ENCODE measurements around the gene NEK10. TPM values are rescaled to one million over a fixed set of nuclear protein-coding genes. Genes with fewer than 3 reads are reported as not detected.
"Not testable (repeated sequence)": the region's sequence is repeated elsewhere in the genome, so short reads cannot be mapped to it uniquely, and the experiment has no call there.

The NEK10 gene
- polyA plus RNA-seq, 2 of the 4 experiments (the other 2 are of a cell fraction), result 1.7 to 2.9 TPM

- ChIA-PET POLR2A (no interaction called here), CTCF (no interaction called here)
- H3K27ac ChIP-seq, result no peak overlapping the region
- no peak overlapping the region for H3K4me2 ChIP-seq
- DNase-seq (ENCODE audit: low read depth in 1 of 2, low spot score in 1 of 2) (no peak), FAIRE-seq (no peak), ATAC-seq (no peak)
- no peaks in the 10 kb centered on the region for H3K4me1 ChIP-seq
- 42% methylated on average over 1 of the region's 1 CpG for WGBS (ENCODE audit: missing lambda C conversion rate)
- H3K4me3 ChIP-seq, result no peak overlapping the region
- TF ChIP-seq ZFP36 (IDR thresholded peaks at IDR 0.05; ENCODE audit: borderline replicate concordance, partially characterized antibody), result no peak
- H3K9me3 ChIP-seq, result no peaks in the 10 kb centered on the region
These were observed 28.6 kb downstream of the NEK10 start for GRCh38 chr3:27340534-27340933.

GRCh38 chr3:27335571-27335970, 33.6 kb downstream of the NEK10 start:
- Histone ChIP-seq H3K4me3 (no peak overlapping the region), H3K9me3 (no peaks in the 10 kb centered on the region), H3K27ac (no peak overlapping the region), H3K4me1 (no peaks in the 10 kb centered on the region), H3K4me2 (no peak overlapping the region)
- ATAC-seq (no peak), FAIRE-seq (no peak), DNase-seq (ENCODE audit: low read depth in 1 of 2, low spot score in 1 of 2) (no peak)
- TF ChIP-seq ZNF302 (CRISPR knock-in tag; IDR thresholded peaks at IDR 0.05) (no peak), POLR2AphosphoS2 (conservative IDR thresholded peaks at IDR 0.05; ENCODE audit: low read length) (no peak), CHD4 (IDR thresholded peaks at IDR 0.05; ENCODE audit: borderline replicate concordance) (no peak)
- 19% methylated on average over 1 of the region's 1 CpG for WGBS (ENCODE audit: missing lambda C conversion rate)
- CTCF ChIA-PET, result no interaction called here
- POLR2A ChIA-PET, result no interaction called here

GRCh38 chr3:27333843-27334242, 35.3 kb downstream of the NEK10 start:
- Histone ChIP-seq H3K4me2 (no peak overlapping the region), H3K9me3 (no peaks in the 10 kb centered on the region), H3K4me1 (no peaks in the 10 kb centered on the region), H3K27ac (no peak overlapping the region), H3K4me3 (no peak overlapping the region)
- no peak for FAIRE-seq
- CTCF ChIA-PET, result no interaction called here
- no peak for ATAC-seq
- no peak for TF ChIP-seq HEYL (CRISPR knock-in tag; IDR thresholded peaks at IDR 0.05)
- POLR2A ChIA-PET, result no interaction called here
- DNase-seq (ENCODE audit: low read depth in 1 of 2, low spot score in 1 of 2), result no peak

- POLR2A ChIA-PET; H3K27ac ChIP-seq; H3K4me2 ChIP-seq; H3K4me3 ChIP-seq; ATAC-seq; FAIRE-seq; DNase-seq (ENCODE audit: low read depth in 1 of 2, low spot score in 1 of 2); H3K9me3 ChIP-seq: not testable (repeated sequence)
- peaks cover 30% of the 10 kb centered on the region for H3K4me1 ChIP-seq
- 89% methylated on average over 4 of the region's 4 CpGs for WGBS (ENCODE audit: missing lambda C conversion rate)
- CTCF ChIA-PET, result interaction anchor here (0.7 to 2.2 kb wide), 3 partner anchors 16 to 352 kb away, joined by 3 to 7 read pairs (median 3); no protein-coding TSS in a partner anchor
- peak; percentile 10 for TF ChIP-seq ZFP36 (IDR thresholded peaks at IDR 0.05; ENCODE audit: borderline replicate concordance, partially characterized antibody)
These were observed 40.0 kb downstream of the NEK10 start for GRCh38 chr3:27328982-27329762.

GRCh38 chr3:27326629-27327545, 42.3 kb downstream of the NEK10 start:
- WGBS (ENCODE audit: missing lambda C conversion rate), result 60% methylated on average over 8 of the region's 8 CpGs
- DNase-seq (ENCODE audit: low read depth in 1 of 2, low spot score in 1 of 2), result peak in 1 of 2 experiments; percentile 50
- POLR2A ChIA-PET, result no interaction called here

More at GRCh38 chr3:27326629-27327545, 42.3 kb downstream of the NEK10 start:
- no peak overlapping the region for H3K4me3 ChIP-seq
- no peaks in the 10 kb centered on the region for H3K9me3 ChIP-seq
- peaks cover 30% of the 10 kb centered on the region for H3K4me1 ChIP-seq
- ATAC-seq (peak; percentile 60 to 80), FAIRE-seq (no peak)
- H3K27ac ChIP-seq, result peak overlapping the region; percentile 7 to 61; a peak in 4 of 6 replicates
- TF ChIP-seq ATOH8 (CRISPR knock-in tag; IDR thresholded peaks at IDR 0.05; ENCODE audit: low read depth) (no peak), CHD4 (IDR thresholded peaks at IDR 0.05; ENCODE audit: borderline replicate concordance) (no peak), FOSL2 (IDR thresholded peaks at IDR 0.05) (no peak), FOSL2 (CRISPR knock-in tag; IDR thresholded peaks at IDR 0.05) (0 out of 2 replicates have a peak, but pooled peaks have one; percentile 4), MAX (IDR thresholded peaks at IDR 0.05) (peak; percentile 62; the same call in 1 of the 2 replicates), MAFK (IDR thresholded peaks at IDR 0.05; ENCODE audit: partially characterized antibody) (peak; percentile 97)
- H3K4me2 ChIP-seq, result peak overlapping the region; percentile 38
- CTCF ChIA-PET, result interaction anchor here (0.8 to 3.4 kb wide), 4 partner anchors 15 to 82 kb away, joined by 3 to 15 read pairs (median 3); no protein-coding TSS in a partner anchor

Data from A549 (cell line).